GM18502 (cell line): ENCODE data around the gene KRT82.
"Not testable (repeated sequence)": the region's sequence is repeated elsewhere in the genome, so short reads cannot be mapped to it uniquely, and the experiment has no call there.

Source experiments
- ATAC-seq: cut with Tn5 transposase; IDR thresholded peaks from one replicate; pipeline ENCODE4 v1.9.1; 2021; ENCODE audit warnings: mild to moderate bottlenecking; ENCODE audit not compliant: unreplicated experiment, poor library complexity

The KRT82 gene

GRCh38 chr12:52413782-52414345 lies 7.7 kb upstream of the KRT82 start:
- no peak for ATAC-seq

- ATAC-seq: no peak
Measured at GRCh38 chr12:52413202-52413601, 7.1 kb upstream of the KRT82 start.

- ATAC-seq: no peak
Measured at GRCh38 chr12:52411815-52412214, 5.7 kb upstream of the KRT82 start.

GRCh38 chr12:52410589-52411248 lies 4.6 kb upstream of the KRT82 start:
- not testable (repeated sequence) for ATAC-seq

GRCh38 chr12:52407918-52408317 lies 1.8 kb upstream of the KRT82 start:
- ATAC-seq: no peak

- no peak for ATAC-seq
Measured at GRCh38 chr12:52404951-52405350, 1.2 kb downstream of the KRT82 start.

GRCh38 chr12:52403561-52403960 lies 2.6 kb downstream of the KRT82 start:
- ATAC-seq: no peak

GRCh38 chr12:52402873-52403540 lies 3.1 kb downstream of the KRT82 start:
- no peak for ATAC-seq

GRCh38 chr12:52402377-52402776 lies 3.8 kb downstream of the KRT82 start:
- no peak for ATAC-seq

GRCh38 chr12:52401926-52402325 lies 4.2 kb downstream of the KRT82 start:
- ATAC-seq: no peak

GRCh38 chr12:52401526-52401925 lies 4.6 kb downstream of the KRT82 start:
- ATAC-seq: no peak

- no peak for ATAC-seq
Measured at GRCh38 chr12:52400906-52401305, 5.2 kb downstream of the KRT82 start.

GRCh38 chr12:52399756-52400155 lies 6.4 kb downstream of the KRT82 start:
- ATAC-seq: no peak

GRCh38 chr12:52398176-52398575 lies 8.0 kb downstream of the KRT82 start:
- ATAC-seq: no peak

- no peak for ATAC-seq
Measured at GRCh38 chr12:52396656-52397055, 9.5 kb downstream of the KRT82 start.

- no peak for ATAC-seq
Measured at GRCh38 chr12:52395761-52396434, 10.2 kb downstream of the KRT82 start.

- ATAC-seq: no peak
Measured at GRCh38 chr12:52394836-52395405, 11.2 kb downstream of the KRT82 start.

GRCh38 chr12:52392465-52393007 lies 13.6 kb downstream of the KRT82 start:
- ATAC-seq: no peak

GRCh38 chr12:52391618-52392002 lies 14.5 kb downstream of the KRT82 start:
- no peak for ATAC-seq

- no peak for ATAC-seq
Measured at GRCh38 chr12:52390739-52391617, 15.2 kb downstream of the KRT82 start.
